ENCODE measurements around the gene HTT-AS.
A peak's percentile ranks its signal among the peaks of the same experiment; 100 is the strongest.

The HTT-AS gene

DNA sequence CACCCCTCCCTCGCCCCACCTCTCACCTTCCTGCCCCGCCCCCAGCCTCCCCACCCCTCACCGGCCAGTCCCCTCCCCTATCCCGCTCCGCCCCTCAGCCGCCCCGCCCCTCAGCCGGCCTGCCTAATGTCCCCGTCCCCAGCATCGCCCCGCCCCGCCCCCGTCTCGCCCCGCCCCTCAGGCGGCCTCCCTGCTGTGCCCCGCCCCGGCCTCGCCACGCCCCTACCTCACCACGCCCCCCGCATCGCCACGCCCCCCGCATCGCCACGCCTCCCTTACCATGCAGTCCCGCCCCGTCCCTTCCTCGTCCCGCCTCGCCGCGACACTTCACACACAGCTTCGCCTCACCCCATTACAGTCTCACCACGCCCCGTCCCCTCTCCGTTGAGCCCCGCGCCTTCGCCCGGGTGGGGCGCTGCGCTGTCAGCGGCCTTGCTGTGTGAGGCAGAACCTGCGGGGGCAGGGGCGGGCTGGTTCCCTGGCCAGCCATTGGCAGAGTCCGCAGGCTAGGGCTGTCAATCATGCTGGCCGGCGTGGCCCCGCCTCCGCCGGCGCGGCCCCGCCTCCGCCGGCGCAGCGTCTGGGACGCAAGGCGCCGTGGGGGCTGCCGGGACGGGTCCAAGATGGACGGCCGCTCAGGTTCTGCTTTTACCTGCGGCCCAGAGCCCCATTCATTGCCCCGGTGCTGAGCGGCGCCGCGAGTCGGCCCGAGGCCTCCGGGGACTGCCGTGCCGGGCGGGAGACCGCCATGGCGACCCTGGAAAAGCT, at the start of gene HTT-AS, which contains the start of gene HTT:
Gene HTT-AS (minus strand): TSS at position 461 of the 768 bp plus-strand sequence.
Gene HTT (plus strand): TSS at position 604 of the 768 bp plus-strand sequence. CDS start 145 bp downstream, at position 749.
- H3K27ac ChIP-seq = peak within 1 kb of the TSS; percentile 83 to 96
- TF ChIP-seq, protein P1, sequence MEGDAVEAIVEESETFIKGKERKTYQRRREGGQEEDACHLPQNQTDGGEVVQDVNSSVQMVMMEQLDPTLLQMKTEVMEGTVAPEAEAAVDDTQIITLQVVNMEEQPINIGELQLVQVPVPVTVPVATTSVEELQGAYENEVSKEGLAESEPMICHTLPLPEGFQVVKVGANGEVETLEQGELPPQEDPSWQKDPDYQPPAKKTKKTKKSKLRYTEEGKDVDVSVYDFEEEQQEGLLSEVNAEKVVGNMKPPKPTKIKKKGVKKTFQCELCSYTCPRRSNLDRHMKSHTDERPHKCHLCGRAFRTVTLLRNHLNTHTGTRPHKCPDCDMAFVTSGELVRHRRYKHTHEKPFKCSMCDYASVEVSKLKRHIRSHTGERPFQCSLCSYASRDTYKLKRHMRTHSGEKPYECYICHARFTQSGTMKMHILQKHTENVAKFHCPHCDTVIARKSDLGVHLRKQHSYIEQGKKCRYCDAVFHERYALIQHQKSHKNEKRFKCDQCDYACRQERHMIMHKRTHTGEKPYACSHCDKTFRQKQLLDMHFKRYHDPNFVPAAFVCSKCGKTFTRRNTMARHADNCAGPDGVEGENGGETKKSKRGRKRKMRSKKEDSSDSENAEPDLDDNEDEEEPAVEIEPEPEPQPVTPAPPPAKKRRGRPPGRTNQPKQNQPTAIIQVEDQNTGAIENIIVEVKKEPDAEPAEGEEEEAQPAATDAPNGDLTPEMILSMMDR (IDR thresholded peaks at IDR 0.05) = no peak
- peak; percentile 97 for DNase-seq (ENCODE audit: low spot score)
- peak within 1 kb of the TSS; percentile 96 for H3K4me3 ChIP-seq

DNA sequence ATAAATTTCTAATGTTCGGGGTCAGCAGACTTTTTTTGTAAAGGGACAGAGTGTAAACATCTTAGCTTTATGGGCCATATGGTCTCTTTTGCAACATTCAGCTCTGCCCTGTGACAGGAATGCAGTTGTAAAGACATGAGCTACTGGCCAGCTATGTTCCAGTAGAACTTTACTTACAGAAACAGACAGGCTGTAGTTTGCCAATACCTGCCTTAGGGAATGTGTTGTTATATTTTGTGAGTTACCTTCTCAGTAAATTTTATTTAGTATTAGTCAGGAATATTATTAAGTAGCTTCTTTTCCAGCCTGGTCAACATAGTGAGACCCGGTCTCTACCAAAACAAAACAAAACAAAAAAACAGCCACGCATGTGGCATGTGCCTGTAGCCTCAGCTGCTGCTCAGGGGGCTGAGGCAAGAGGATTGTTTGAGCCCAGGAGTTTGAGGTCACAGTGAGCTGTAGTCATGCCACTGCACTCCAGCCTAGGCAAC, 48.9 kb upstream of the HTT-AS start:
- Histone ChIP-seq H3K27ac (peak overlapping the region in 1 of 2 donors; percentile 22), H3K4me3 (no peak overlapping the region)
- DNase-seq (ENCODE audit: low spot score) = no peak
- TF ChIP-seq, protein P1 (IDR thresholded peaks at IDR 0.05) = no peak

DNA sequence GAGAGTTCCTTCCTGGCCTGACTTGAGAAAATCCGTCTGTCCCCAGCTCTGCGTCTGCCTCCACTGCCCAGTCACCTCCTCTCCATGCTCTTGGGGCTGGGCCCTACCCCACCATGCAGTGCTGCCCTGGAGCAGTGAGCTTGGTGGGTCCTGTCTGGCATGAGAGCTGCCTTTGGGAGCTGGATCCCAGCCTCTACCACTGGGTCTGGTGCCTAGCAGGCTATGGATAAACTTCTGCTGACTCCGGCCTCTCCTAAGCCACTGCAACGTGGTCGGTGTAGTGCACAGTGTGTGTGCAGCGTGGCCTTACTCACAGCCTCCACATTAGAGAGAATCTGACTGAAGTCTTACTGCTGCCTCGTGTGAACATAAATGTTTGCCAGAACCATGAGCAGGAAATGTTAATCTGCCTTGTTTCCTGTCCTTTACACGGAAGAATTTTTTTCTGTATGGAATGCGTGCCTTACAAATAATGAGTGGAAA, 47.8 kb upstream of the HTT-AS start:
- TF ChIP-seq, protein P1 (IDR thresholded peaks at IDR 0.05) = no peak
- no peak for DNase-seq (ENCODE audit: low spot score)
- H3K27ac ChIP-seq = peak overlapping the region in 1 of 2 donors; percentile 76
- no peak overlapping the region for H3K4me3 ChIP-seq

DNA sequence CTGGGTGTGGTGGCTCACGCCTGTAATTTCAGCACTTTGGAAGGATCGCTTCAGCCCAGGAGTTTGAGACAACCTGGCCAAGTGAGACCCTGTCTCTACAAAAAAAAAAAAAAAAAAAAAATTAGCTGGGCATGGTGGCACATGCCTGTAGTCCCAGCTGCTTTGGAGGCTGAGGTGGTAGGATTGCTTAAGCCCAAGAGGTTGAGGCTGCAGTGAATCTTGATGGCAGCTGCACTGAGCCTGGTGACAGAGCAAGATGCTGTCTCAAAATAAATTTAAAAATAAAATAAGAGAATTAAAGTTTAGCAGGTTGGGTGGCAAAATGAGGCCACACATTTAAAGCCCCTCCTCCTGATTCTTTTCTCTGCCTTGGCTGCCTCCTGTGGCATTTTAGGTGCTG, 47.3 kb upstream of the HTT-AS start:
- peak overlapping the region in 1 of 2 donors; percentile 76 for H3K27ac ChIP-seq
- TF ChIP-seq, protein P1 (IDR thresholded peaks at IDR 0.05) = no peak
- DNase-seq (ENCODE audit: low spot score) = no peak
- no peak overlapping the region for H3K4me3 ChIP-seq

DNA sequence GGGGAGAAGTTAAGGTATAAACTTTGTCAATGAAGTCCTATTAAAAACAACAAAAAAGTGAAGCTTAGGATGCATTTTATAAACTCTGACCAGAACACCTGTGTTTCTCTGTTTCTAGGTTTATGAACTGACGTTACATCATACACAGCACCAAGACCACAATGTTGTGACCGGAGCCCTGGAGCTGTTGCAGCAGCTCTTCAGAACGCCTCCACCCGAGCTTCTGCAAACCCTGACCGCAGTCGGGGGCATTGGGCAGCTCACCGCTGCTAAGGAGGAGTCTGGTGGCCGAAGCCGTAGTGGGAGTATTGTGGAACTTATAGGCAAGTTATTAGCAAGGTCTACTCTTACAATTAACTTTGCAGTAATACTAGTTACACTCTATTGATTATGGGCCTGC, 46.8 kb upstream of the HTT-AS start:
- Histone ChIP-seq H3K27ac (no peak overlapping the region), H3K4me3 (no peak overlapping the region)
- TF ChIP-seq, protein P1 (IDR thresholded peaks at IDR 0.05) = no peak
- DNase-seq (ENCODE audit: low spot score) = no peak

DNA sequence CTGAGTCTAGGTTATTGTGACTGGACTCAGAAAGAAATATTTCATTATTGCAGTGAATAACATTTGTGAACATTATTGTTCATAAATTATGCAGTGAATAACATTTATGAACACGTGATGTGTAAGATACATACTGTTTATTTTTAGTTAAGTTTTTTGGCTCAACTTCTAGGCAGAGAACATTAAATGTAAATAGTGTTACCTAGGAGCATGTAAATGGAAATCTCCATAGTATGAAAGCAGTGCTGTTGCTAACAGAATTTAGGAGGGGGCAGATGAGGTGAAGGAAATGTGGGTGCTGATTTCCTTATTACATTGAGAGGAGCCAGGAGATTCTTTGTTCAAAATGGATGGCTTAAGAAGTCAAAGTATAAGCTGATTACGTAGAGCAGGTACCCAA, 45.1 kb upstream of the HTT-AS start:
- TF ChIP-seq, protein P1 (IDR thresholded peaks at IDR 0.05) = no peak
- H3K27ac ChIP-seq = no peak overlapping the region
- DNase-seq (ENCODE audit: low spot score) = no peak
- no peak overlapping the region for H3K4me3 ChIP-seq

DNA sequence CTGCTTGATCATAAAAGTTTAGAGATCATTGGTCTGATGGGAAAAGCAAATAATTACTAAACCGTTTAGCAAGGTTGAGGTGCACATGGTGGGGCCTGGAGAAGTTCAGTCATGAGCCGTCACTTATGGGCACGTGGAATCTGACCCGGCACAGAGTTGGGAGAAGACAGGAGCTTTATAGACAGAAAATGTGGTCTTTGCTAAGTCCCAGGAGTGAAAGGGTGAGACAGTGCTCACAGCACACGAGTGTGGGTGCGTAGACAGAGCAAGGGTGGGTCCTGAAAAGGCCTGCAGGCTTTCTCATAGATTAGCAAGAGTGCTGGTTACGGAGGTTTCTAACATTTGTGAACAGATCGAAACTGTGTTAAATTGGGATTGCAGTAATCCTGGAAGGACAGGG, 44.0 kb upstream of the HTT-AS start:
- H3K27ac ChIP-seq = no peak overlapping the region
- no peak for DNase-seq (ENCODE audit: low spot score)
- no peak overlapping the region for H3K4me3 ChIP-seq
- TF ChIP-seq, protein P1 (IDR thresholded peaks at IDR 0.05) = no peak

All from coronary artery (tissue), 2 donors.